SK-N-SH (cell line): ENCODE measurements around the gene PCLAF. TPM values are rescaled to one million over a fixed set of nuclear protein-coding genes. Genes with fewer than 3 reads are reported as not detected.

Source experiments
- CTCF ChIA-PET: fragments of 300-600, 350-600 bp; formaldehyde crosslinking; extraction: SDS; loops from one replicate; lab custom pipeline; 2021; lab: Yijun Ruan, JAX
- POLR2A ChIA-PET: fragments of 350-600 bp; sonication (Branson Sonifier 250); formaldehyde crosslinking; extraction: SDS; loops from one replicate; lab custom pipeline; 2020; ENCODE audit warnings: antibody characterized with exemption, inconsistent platforms; lab: Yijun Ruan, JAX
- DNase-seq: peaks from one replicate; pipeline ENCODE4 v3.0.0; 2012
- H2AFZ ChIP-seq: fragments of 200-600 bp; sonication (generic); 2 replicates; pipeline ENCODE4 v1.8.1; 2016; ENCODE audit warnings: antibody characterized with exemption, mild to moderate bottlenecking, low read depth
- H3F3A ChIP-seq: fragments of 200-600 bp; sonication (generic); replicated peaks from 2 replicates; pipeline ENCODE3; 2016; ENCODE audit warnings: antibody characterized with exemption, mild to moderate bottlenecking; ENCODE audit not compliant: insufficient read depth
- H3K27ac ChIP-seq, 2 experiments: fragments of 200-500 bp in 1 of 2; fragments of 200-600 bp in 1 of 2; sonication (Bioruptor generic) in 1 of 2; sonication (generic), shearing (Covaris generic) in 1 of 2; 2 replicates each; pipeline versions ENCODE4 v1.5.1 to v1.6.1; 2014 to 2016; ENCODE audit warnings: low read depth in 2 of 2, inconsistent platforms in 1 of 2, low read length in 1 of 2, mild to moderate bottlenecking in 1 of 2, mixed read lengths in 1 of 2
- H3K27me3 ChIP-seq: fragments of 200-600 bp; sonication (generic), shearing (Covaris generic); 2 replicates; pipeline ENCODE4 v1.6.1; 2016; ENCODE audit warnings: mixed run types; ENCODE audit not compliant: insufficient read depth
- H3K36me3 ChIP-seq, 2 experiments: fragments of 200-500 bp in 1 of 2; fragments of 200-600 bp in 1 of 2; sonication (Bioruptor generic) in 1 of 2; sonication (generic) in 1 of 2; replicated peaks in 1 of 2; 2 replicates each; pipeline versions ENCODE3 to v1.5.1; 2014 to 2016; ENCODE audit warnings: low read length in 1 of 2, mild to moderate bottlenecking in 1 of 2; ENCODE audit not compliant: insufficient read depth in 2 of 2, control insufficient read depth in 1 of 2
- H3K4me1 ChIP-seq, 2 experiments: fragments of 200-500 bp in 1 of 2; fragments of 200-600 bp in 1 of 2; sonication (Bioruptor generic) in 1 of 2; sonication (generic), shearing (Covaris generic) in 1 of 2; 2 replicates each; pipeline versions ENCODE4 v1.5.1 to v1.6.1; 2014 to 2016; ENCODE audit warnings: low read depth in 1 of 2, low read length in 1 of 2, mixed run types in 1 of 2; ENCODE audit not compliant: insufficient read depth in 2 of 2, control insufficient read depth in 1 of 2
- H3K4me2 ChIP-seq: fragments of 200-600 bp; sonication (generic), shearing (Covaris generic); 2 replicates; pipeline ENCODE4 v1.6.1; 2017; ENCODE audit warnings: mixed run types
- H3K4me3 ChIP-seq, 2 experiments: fragments of 200-500 bp in 1 of 2; fragments of 200-600 bp in 1 of 2; sonication (Bioruptor generic) in 1 of 2; sonication (generic), shearing (Covaris generic) in 1 of 2; 2 replicates each; pipeline versions ENCODE4 v1.5.1 to v1.8.1; 2014 to 2016; ENCODE audit warnings: low read depth in 2 of 2, inconsistent platforms in 1 of 2, low read length in 1 of 2, mild to moderate bottlenecking in 1 of 2, mixed read lengths in 1 of 2, moderate library complexity in 1 of 2
- H3K79me2 ChIP-seq: fragments of 200-600 bp; sonication (generic); 2 replicates; pipeline ENCODE4 v1.8.1; 2017; ENCODE audit warnings: mild to moderate bottlenecking; ENCODE audit not compliant: insufficient read depth
- H3K9ac ChIP-seq: fragments of 200-600 bp; sonication (generic); 2 replicates; pipeline ENCODE4 v1.6.1; 2017; ENCODE audit warnings: mixed run types
- H3K9me2 ChIP-seq: fragments of 200-600 bp; sonication (generic); 2 replicates; pipeline ENCODE4 v1.6.1; 2017; ENCODE audit warnings: mixed run types
- H3K9me3 ChIP-seq: fragments of 200-600 bp; sonication (generic); 2 replicates; pipeline ENCODE4 v1.6.1; 2017; ENCODE audit warnings: mixed run types, mild to moderate bottlenecking, moderate library complexity
- H4K20me1 ChIP-seq: fragments of 200-600 bp; sonication (generic); 2 replicates; pipeline ENCODE4 v1.6.1; 2017; ENCODE audit warnings: mild to moderate bottlenecking, mixed run types; ENCODE audit not compliant: insufficient read depth
- CHD2 ChIP-seq: fragments of 150-350 bp; IDR thresholded peaks from 2 replicates; pipeline ENCODE4 v1.6.1; 2018; ENCODE audit warnings: low read length; ENCODE audit not compliant: partially characterized antibody
- FOSL2 ChIP-seq: IDR thresholded peaks from 2 replicates; pipeline ENCODE4 v1.4.0; 2012; ENCODE audit warnings: low read depth, mild to moderate bottlenecking, moderate library complexity, borderline replicate concordance
- FOXJ3 ChIP-seq: sonication (generic); formaldehyde crosslinking; IDR thresholded peaks from 2 replicates; pipeline ENCODE4 v1.5.1; 2020; ENCODE audit warnings: mild to moderate bottlenecking, missing genetic modification reagents
- GABPA ChIP-seq: IDR thresholded peaks from 2 replicates; pipeline ENCODE4 v1.4.0; 2012; ENCODE audit warnings: low read depth, mild to moderate bottlenecking
- NFIC ChIP-seq: IDR thresholded peaks from 2 replicates; pipeline ENCODE4 v1.4.0; 2012; ENCODE audit warnings: borderline replicate concordance
- NRF1 ChIP-seq: IDR thresholded peaks from 2 replicates; pipeline ENCODE4 v1.6.1; 2012; ENCODE audit warnings: low read depth, mild to moderate bottlenecking, low read length
- RAD21 ChIP-seq: IDR thresholded peaks from 2 replicates; pipeline ENCODE4 v1.6.1; 2012; ENCODE audit warnings: mild to moderate bottlenecking, low read length
- RXRA ChIP-seq: IDR thresholded peaks from 2 replicates; pipeline ENCODE4 v1.4.0; 2012; ENCODE audit warnings: low read depth, mild to moderate bottlenecking, borderline replicate concordance
- YY1 ChIP-seq: IDR thresholded peaks from 2 replicates; pipeline ENCODE4 v1.4.0; 2012; ENCODE audit warnings: low read depth, mild to moderate bottlenecking
- WGBS: methylation state at CpG from one replicate; pipeline ENCODE4 v1.1.6; 2017; ENCODE audit warnings: low lambda C conversion rate; 5-methylcytosine and 5-hydroxymethylcytosine counted together
- polyA plus RNA-seq, 3 experiments: library from polyadenylated mRNA; depleted of rRNA; stranded (reverse); fragments of >200 nt; gene quantifications; 2 replicates each; pipeline ENCODE4 v1.2.3, GENCODE V29; 2012
- TF ChIP-seq, protein P1 (sequence below): IDR thresholded peaks from 2 replicates; pipeline ENCODE4; 2012
- TF ChIP-seq, protein P2 (sequence below): IDR thresholded peaks from 2 replicates; pipeline ENCODE4 v1.4.0; 2012; ENCODE audit warnings: low read depth, borderline replicate concordance
- TF ChIP-seq, protein P3 (sequence below): IDR thresholded peaks from 2 replicates; pipeline ENCODE4 v1.6.1; 2012; ENCODE audit warnings: mild to moderate bottlenecking, low read depth, low read length, moderate library complexity

The PCLAF gene
- polyA plus RNA-seq, 1 of the 3 experiments (the other 2 are of a cell fraction): 35.0 TPM

DNA sequence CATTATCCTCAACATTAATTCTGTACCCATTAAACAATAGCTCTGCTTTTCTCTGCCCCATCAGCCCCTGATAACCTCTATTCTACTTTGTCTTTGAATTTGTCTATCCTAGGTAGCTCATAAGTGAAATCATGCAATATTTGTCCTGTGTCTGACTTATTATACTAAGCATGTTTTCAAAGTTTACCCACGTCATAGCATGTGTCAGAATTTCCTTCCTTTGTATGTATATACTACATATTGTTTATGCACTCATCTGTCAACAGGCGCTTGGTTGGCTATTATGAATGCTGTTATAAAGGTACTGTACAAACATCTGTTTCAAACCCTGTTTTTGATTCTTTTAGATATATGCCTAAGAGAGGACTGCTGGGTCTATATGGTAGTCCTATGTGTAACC lies 43.5 kb downstream of the PCLAF start (continued):
- TF ChIP-seq, protein P1, sequence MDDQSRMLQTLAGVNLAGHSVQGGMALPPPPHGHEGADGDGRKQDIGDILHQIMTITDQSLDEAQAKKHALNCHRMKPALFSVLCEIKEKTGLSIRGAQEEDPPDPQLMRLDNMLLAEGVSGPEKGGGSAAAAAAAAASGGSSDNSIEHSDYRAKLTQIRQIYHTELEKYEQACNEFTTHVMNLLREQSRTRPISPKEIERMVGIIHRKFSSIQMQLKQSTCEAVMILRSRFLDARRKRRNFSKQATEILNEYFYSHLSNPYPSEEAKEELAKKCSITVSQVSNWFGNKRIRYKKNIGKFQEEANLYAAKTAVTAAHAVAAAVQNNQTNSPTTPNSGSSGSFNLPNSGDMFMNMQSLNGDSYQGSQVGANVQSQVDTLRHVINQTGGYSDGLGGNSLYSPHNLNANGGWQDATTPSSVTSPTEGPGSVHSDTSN: no peak

DNA sequence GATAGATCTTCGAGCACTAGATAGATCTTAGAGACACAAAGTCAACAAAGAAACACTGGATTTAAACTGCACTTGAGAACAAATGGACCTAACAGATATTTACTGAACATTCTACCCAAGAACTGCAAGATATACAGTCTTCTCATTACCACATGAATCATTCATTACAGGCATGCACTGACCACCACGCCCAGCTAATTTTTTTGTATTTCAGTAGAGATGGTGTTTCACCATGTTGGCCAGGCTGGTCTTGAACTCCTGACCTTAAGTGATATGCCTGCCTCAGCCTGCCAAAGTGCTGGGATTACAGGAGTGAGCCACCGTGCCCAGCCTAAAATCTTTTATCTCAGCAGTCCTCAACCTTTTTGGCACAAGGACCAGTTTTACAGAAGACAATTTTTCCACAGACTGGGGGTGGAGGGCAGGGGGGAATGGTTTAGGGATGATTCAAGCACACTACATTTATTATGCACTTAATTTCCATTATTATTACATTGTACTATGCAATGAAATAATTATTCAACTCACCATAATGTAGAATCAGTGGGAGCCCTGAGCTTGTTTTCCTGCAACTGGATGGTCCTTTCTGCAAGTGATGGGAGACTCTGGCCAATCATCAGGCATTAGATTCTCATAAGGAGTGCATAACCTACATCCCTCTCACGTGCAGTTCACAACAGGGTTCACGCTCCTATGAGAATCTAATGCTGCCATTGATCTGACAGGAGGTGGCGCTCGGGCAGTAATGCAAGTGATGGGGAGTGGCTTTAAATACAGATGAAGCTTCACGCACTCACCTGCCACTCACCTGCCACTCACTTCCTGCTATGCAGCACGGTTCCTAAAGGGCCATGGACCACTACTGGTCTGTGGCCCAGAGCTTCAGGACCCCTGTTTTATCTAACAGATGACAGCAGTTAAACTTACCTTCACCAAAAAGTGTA lies 47.0 kb downstream of the PCLAF start:
- H2AFZ ChIP-seq: no peak overlapping the region
- TF ChIP-seq RXRA: no peak
- TF ChIP-seq CHD2: no peak
- TF ChIP-seq, protein P2, sequence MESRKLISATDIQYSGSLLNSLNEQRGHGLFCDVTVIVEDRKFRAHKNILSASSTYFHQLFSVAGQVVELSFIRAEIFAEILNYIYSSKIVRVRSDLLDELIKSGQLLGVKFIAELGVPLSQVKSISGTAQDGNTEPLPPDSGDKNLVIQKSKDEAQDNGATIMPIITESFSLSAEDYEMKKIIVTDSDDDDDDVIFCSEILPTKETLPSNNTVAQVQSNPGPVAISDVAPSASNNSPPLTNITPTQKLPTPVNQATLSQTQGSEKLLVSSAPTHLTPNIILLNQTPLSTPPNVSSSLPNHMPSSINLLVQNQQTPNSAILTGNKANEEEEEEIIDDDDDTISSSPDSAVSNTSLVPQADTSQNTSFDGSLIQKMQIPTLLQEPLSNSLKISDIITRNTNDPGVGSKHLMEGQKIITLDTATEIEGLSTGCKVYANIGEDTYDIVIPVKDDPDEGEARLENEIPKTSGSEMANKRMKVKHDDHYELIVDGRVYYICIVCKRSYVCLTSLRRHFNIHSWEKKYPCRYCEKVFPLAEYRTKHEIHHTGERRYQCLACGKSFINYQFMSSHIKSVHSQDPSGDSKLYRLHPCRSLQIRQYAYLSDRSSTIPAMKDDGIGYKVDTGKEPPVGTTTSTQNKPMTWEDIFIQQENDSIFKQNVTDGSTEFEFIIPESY: no peak
- TF ChIP-seq, all 33 proteins: peak for 0
- peaks cover 0 to 8% of the 10 kb centered on the region in 2 experiments for H3K36me3 ChIP-seq
- peaks cover 35% of the 10 kb centered on the region for H4K20me1 ChIP-seq
- no peaks in the 10 kb centered on the region for H3K4me1 ChIP-seq
- ChIA-PET POLR2A (interaction anchor here (0.6 kb wide), 1 partner anchor 316 kb away, joined by 5 read pairs; no protein-coding TSS in a partner anchor), CTCF (no interaction called here)
- no peaks in the 10 kb centered on the region for H3K9me3 ChIP-seq
- no peaks in the 10 kb centered on the region for H3K27me3 ChIP-seq
- H3K4me2 ChIP-seq: no peak overlapping the region
- H3K9ac ChIP-seq: no peak overlapping the region
- peaks cover 72% of the 10 kb centered on the region for H3K79me2 ChIP-seq
- no peak overlapping the region for H3K27ac ChIP-seq
- 94% methylated on average over 9 of the region's 9 CpGs for WGBS
- H3K9me2 ChIP-seq: no peaks in the 10 kb centered on the region
- peaks cover 17% of the 10 kb centered on the region for H3F3A ChIP-seq
- no peak overlapping the region for H3K4me3 ChIP-seq
- no peak for DNase-seq

DNA sequence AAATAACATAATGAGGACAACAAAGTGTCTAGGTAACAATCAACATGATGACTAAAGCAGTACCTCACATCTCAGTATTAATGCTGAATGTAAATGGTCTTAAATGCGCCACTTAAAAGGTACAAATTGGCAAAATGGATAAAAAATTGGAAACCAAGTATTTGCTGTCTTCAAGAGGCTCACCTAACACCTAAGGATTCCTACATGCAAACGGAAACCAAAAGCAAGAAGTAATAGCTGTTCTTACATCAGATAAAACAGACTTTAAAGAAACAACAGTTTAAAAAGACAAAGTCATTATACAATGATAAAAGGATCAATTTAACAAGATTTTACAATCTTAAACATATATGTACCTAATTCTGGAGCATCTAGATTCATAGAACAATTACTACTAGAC lies 47.7 kb downstream of the PCLAF start:
- H3K9me2 ChIP-seq: no peaks in the 10 kb centered on the region
- no peak for DNase-seq
- WGBS: 97% methylated on average over 2 of the region's 2 CpGs

More for the DNA sequence above, 47.7 kb downstream of the PCLAF start:
- no peak overlapping the region for H3K27ac ChIP-seq
- ChIA-PET POLR2A (no interaction called here), CTCF (no interaction called here)
- no peaks in the 10 kb centered on the region for H3K4me1 ChIP-seq
- TF ChIP-seq, protein P3, sequence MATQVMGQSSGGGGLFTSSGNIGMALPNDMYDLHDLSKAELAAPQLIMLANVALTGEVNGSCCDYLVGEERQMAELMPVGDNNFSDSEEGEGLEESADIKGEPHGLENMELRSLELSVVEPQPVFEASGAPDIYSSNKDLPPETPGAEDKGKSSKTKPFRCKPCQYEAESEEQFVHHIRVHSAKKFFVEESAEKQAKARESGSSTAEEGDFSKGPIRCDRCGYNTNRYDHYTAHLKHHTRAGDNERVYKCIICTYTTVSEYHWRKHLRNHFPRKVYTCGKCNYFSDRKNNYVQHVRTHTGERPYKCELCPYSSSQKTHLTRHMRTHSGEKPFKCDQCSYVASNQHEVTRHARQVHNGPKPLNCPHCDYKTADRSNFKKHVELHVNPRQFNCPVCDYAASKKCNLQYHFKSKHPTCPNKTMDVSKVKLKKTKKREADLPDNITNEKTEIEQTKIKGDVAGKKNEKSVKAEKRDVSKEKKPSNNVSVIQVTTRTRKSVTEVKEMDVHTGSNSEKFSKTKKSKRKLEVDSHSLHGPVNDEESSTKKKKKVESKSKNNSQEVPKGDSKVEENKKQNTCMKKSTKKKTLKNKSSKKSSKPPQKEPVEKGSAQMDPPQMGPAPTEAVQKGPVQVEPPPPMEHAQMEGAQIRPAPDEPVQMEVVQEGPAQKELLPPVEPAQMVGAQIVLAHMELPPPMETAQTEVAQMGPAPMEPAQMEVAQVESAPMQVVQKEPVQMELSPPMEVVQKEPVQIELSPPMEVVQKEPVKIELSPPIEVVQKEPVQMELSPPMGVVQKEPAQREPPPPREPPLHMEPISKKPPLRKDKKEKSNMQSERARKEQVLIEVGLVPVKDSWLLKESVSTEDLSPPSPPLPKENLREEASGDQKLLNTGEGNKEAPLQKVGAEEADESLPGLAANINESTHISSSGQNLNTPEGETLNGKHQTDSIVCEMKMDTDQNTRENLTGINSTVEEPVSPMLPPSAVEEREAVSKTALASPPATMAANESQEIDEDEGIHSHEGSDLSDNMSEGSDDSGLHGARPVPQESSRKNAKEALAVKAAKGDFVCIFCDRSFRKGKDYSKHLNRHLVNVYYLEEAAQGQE: no peak
- TF ChIP-seq GABPA (no peak), NFIC (no peak), NRF1 (no peak), YY1 (no peak), FOXJ3 (CRISPR knock-in tag) (no peak), FOSL2 (no peak), CHD2 (no peak), RAD21 (no peak)
- TF ChIP-seq, protein P2: no peak
- H3K4me2 ChIP-seq: no peak overlapping the region
- H3K4me3 ChIP-seq: no peak overlapping the region
- H3K27me3 ChIP-seq: no peaks in the 10 kb centered on the region
- no peak overlapping the region for H2AFZ ChIP-seq
- no peaks in the 10 kb centered on the region for H3K9me3 ChIP-seq
- H3F3A ChIP-seq: peaks cover 17% of the 10 kb centered on the region
- peaks cover 68% of the 10 kb centered on the region for H3K79me2 ChIP-seq
- peaks cover 31% of the 10 kb centered on the region for H4K20me1 ChIP-seq
- H3K9ac ChIP-seq: no peak overlapping the region
- peaks cover 0 to 8% of the 10 kb centered on the region in 2 experiments for H3K36me3 ChIP-seq
